Measurements from ENCODE around the gene OR52D1. TPM values are rescaled to one million over a fixed set of nuclear protein-coding genes. Genes with fewer than 3 reads are reported as not detected.

OR52D1 gene
- total RNA-seq, 1 donor from 2014 or later, result not detected

DNA sequence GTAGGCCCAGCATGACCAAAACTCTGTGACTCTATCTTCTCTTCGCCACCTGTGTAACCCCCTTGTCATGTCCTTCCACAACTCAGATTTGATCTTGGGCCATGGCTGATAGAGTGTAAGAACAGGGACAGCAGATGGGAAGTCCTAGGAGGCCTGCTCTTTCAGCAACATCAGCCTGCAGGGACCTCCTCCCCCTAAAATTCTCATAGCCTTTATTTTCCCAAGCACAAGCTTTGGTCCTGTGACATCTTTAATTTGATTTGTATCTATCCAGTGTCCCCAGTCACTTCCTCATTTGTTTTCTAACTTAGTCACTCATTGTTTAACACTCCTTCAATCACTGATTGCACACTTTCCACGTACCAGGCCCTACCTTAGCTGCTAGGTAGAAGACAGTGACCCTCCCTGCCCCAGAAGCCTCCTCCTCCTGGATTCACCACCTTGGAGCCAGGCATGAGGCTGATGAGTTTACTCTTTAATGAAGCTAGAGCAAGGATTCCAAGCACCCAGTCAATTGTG, 16.0 kb downstream of the OR52D1 start:
- FAIRE-seq (no peak), DNase-seq (ENCODE audit: low read depth) (no peak)
- Histone ChIP-seq H3K4me3 (ENCODE audit: low read depth, low read length) (no peak overlapping the region), H3K36me3 (ENCODE audit: control insufficient read depth, insufficient read depth, low read length) (no peaks in the 10 kb centered on the region), H3K27me3 (ENCODE audit: control insufficient read depth, insufficient read depth, low read length) (no peaks in the 10 kb centered on the region)
- TF ChIP-seq, protein P1, sequence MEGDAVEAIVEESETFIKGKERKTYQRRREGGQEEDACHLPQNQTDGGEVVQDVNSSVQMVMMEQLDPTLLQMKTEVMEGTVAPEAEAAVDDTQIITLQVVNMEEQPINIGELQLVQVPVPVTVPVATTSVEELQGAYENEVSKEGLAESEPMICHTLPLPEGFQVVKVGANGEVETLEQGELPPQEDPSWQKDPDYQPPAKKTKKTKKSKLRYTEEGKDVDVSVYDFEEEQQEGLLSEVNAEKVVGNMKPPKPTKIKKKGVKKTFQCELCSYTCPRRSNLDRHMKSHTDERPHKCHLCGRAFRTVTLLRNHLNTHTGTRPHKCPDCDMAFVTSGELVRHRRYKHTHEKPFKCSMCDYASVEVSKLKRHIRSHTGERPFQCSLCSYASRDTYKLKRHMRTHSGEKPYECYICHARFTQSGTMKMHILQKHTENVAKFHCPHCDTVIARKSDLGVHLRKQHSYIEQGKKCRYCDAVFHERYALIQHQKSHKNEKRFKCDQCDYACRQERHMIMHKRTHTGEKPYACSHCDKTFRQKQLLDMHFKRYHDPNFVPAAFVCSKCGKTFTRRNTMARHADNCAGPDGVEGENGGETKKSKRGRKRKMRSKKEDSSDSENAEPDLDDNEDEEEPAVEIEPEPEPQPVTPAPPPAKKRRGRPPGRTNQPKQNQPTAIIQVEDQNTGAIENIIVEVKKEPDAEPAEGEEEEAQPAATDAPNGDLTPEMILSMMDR (IDR thresholded peaks at IDR 0.05; ENCODE audit: insufficient read depth, low read length, severe bottlenecking), result no peak

DNA sequence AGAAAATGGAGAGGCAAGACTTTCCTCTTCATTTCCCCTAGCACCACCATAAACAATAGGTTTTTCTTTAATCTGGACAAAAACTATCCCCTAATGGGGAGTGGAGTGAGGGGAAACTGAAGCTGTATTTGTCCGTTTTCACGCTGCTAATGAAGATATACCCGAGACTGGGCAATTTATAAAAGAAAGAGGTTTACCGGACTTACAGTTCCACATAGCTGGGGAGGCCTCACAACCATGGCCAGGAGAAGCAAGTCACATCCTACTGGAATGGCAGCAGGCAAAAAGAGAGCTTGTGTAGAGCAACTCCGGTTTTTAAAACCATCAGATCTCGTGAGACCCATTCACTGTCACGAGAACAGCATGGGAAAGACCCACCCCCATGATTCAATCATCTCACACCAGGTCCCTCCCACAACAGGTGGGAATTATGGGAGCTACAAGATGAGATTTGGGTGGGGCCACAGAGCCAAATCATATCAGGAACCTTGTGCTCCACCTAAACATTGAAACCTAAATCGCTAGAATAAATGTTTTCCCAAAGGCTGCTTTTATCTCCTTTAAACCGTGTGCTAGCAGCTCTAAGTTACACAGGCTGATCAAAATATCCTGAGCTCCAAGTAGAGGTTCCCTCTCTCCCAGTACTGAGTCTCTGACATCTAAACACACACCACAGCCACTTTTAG, 17.0 kb downstream of the OR52D1 start:
- TF ChIP-seq, protein P1 (IDR thresholded peaks at IDR 0.05; ENCODE audit: insufficient read depth, low read length, severe bottlenecking), result no peak
- DNase-seq (ENCODE audit: low read depth), result no peak
- FAIRE-seq, result no peak
- Histone ChIP-seq H3K36me3 (ENCODE audit: control insufficient read depth, insufficient read depth, low read length) (no peaks in the 10 kb centered on the region), H3K4me3 (ENCODE audit: low read depth, low read length) (no peak overlapping the region), H3K27me3 (ENCODE audit: control insufficient read depth, insufficient read depth, low read length) (no peaks in the 10 kb centered on the region)

DNA sequence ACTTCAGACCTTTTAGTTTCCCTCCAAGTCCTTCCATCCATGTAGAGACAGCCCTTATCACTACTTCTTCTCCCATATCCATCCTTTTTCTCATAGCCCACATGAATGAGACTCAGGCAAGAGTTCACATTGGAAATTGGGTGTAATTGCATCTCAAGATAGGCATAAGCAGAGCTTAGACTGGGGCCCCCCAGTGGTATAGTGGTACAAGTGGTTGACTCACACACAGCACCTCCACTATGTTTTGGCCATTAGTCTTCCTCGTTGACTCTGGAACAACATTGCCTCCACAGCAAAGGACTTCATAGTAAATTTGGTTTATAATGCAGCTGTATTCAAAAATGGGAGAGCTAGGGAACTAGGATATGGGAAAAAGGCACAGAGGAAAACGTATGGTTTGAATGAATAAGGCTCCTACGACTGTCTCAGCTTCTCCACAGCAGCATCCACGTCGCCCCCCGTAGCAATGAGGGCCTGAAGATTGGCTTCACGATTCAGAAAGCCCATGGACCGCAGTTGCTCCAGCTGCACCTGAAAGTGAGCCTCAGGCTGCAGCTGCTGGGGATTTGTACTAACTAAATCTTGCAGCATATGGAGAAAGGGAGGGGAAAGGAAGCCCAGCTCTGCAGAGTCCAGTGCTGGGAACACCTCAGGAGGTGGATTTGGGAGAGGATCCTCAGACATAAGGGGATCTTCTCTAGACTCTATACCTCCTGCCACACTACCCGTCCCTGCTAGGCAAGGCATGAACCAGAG, 18.9 kb downstream of the OR52D1 start:
- Histone ChIP-seq H3K27me3 (ENCODE audit: control insufficient read depth, insufficient read depth, low read length) (no peaks in the 10 kb centered on the region), H3K4me3 (ENCODE audit: low read depth, low read length) (no peak overlapping the region), H3K36me3 (ENCODE audit: control insufficient read depth, insufficient read depth, low read length) (no peaks in the 10 kb centered on the region)
- TF ChIP-seq, protein P1 (IDR thresholded peaks at IDR 0.05; ENCODE audit: insufficient read depth, low read length, severe bottlenecking), result no peak
- no peak for FAIRE-seq
- no peak for DNase-seq (ENCODE audit: low read depth)

DNA sequence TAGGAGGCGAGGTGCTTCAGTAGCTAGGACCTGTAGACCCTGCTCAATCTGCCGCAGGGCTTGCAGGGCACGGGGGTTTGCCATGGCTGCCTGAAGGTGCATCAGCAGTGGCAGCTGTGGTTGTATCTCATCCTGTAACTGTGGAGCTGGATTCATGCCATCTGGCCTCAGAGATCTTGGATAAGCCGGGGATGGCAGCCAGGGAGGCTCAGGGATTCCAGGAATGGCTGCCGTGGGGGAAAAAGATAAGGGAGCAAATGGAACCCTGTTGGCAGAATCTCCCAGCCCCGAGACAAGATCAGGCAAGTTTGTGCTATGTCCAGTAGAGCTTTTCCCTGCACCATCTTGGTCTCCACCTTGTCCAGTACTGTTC, 19.4 kb downstream of the OR52D1 start:
- DNase-seq (ENCODE audit: low read depth), result no peak
- Histone ChIP-seq H3K27me3 (ENCODE audit: control insufficient read depth, insufficient read depth, low read length) (no peaks in the 10 kb centered on the region), H3K4me3 (ENCODE audit: low read depth, low read length) (no peak overlapping the region), H3K36me3 (ENCODE audit: control insufficient read depth, insufficient read depth, low read length) (no peaks in the 10 kb centered on the region)
- TF ChIP-seq, protein P1 (IDR thresholded peaks at IDR 0.05; ENCODE audit: insufficient read depth, low read length, severe bottlenecking), result no peak
- peak; percentile 58 for FAIRE-seq

DNA sequence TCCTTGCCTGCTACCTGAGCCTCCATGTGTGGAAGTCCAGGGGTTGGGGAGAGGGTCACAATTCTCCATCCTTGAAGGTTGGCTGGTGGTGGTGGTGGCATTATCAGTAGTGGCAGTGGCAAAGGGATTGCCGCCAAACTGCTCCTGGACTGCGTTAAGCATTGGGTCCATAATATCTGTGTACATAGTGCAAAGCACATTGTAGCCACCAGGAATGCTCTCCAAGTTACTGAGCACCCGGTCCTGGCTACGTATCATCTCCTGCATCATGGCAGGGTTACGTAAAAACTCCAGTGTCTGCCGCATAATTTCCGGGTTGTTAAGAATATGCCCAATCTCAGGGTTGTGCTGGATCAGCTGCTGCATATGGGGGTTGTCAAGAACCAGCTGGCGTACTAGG, 20.1 kb downstream of the OR52D1 start:
- no peak overlapping the region for H3K4me3 ChIP-seq (ENCODE audit: low read depth, low read length)
- no peak for FAIRE-seq
- DNase-seq (ENCODE audit: low read depth), result no peak
- no peaks in the 10 kb centered on the region for H3K27me3 ChIP-seq (ENCODE audit: control insufficient read depth, insufficient read depth, low read length)
- TF ChIP-seq, protein P1 (IDR thresholded peaks at IDR 0.05; ENCODE audit: insufficient read depth, low read length, severe bottlenecking), result no peak
- H3K36me3 ChIP-seq (ENCODE audit: control insufficient read depth, insufficient read depth, low read length), result no peaks in the 10 kb centered on the region
